ENCODE measurements around the gene HS1BP3.

GRCh38 chr2:20615466-20616241 is 35.2 kb downstream of the HS1BP3 start:
- TF ChIP-seq CTCF (IDR thresholded peaks at IDR 0.05; ENCODE audit: borderline replicate concordance, extremely low read depth, low read length, poor library complexity, severe bottlenecking), result no peak
- TF ChIP-seq EZH2 (IDR thresholded peaks at IDR 0.05; ENCODE audit: borderline replicate concordance, low read depth, low read length, severe bottlenecking), result no peak

Data from DND-41 (cell line).